ENCODE data around the gene WAPL. TPM values are rescaled to one million over a fixed set of nuclear protein-coding genes. Genes with fewer than 3 reads are reported as not detected.
"Not testable (repeated sequence)": the region's sequence is repeated elsewhere in the genome, so short reads cannot be mapped to it uniquely, and the experiment has no call there.

The WAPL gene
- total RNA-seq, 1 donor from 2014 or later, result 51.4 TPM

DNA sequence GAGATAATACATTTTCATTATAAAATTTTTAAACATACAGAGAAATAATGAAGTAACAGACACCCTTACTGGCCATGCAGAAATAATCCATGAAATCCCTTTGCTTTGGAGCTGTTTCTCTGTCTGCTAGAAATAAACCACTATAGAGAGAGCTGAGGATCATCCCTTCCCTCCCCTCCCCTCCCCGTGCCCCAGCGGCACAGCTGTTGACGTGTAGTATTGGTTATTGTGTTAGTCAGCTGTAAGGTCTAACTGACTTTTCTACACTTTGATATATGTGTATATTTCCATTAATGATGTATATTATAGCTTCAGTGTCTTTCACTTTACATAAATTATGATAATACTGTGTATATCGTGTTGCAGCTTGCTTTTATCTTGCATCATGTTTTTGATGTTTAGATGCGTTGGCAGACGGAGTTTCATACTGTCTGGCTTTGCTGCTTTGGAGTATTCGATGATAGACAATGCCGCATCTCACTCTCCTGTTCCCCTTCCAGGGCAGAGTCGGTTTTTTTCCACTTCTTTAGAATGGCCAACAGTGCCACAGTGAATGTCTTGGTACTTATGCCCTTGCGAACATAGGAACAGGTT, 127.6 kb downstream of the WAPL start:
- intact Hi-C loops (cut with micrococcal nuclease), result no loop called here
- Mint-ChIP-seq H3K27me3 (ENCODE audit: low read depth) (peaks cover 35% of the 10 kb centered on the region), H3K27ac (no peak overlapping the region), H3K36me3 (ENCODE audit: low read depth) (no peaks in the 10 kb centered on the region), H3K4me1 (ENCODE audit: low read depth) (peaks cover 11% of the 10 kb centered on the region), H3K9me3 (no peaks in the 10 kb centered on the region), H3K4me3 (ENCODE audit: low read depth) (no peak overlapping the region)
- DNase-seq (ENCODE audit: low spot score), result no peak

DNA sequence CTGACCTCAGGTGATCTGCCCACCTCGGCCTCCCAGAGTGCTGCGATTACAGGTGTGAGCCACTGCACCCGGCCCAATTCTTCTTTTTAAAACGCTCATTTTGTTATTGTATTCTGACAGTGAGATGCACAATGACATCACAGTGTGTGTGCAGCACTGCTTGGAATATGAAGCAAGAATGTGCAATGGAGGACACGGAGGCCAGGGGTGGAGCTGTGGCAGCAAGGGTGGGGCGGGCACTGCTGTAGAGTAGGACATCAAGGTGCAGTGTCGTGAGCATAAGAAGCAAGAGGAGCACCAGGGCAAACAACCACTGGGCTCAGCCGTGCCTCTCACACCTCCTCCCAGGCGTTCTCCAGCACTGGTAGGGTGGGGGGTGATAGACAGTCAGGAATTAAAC, 128.2 kb downstream of the WAPL start:
- Mint-ChIP-seq H3K27me3 (ENCODE audit: low read depth) (peaks cover 33% of the 10 kb centered on the region), H3K27ac (no peak overlapping the region), H3K36me3 (ENCODE audit: low read depth) (no peaks in the 10 kb centered on the region), H3K4me1 (ENCODE audit: low read depth) (peaks cover 11% of the 10 kb centered on the region), H3K9me3 (no peaks in the 10 kb centered on the region), H3K4me3 (ENCODE audit: low read depth) (no peak overlapping the region)
- intact Hi-C loops (cut with micrococcal nuclease), result no loop called here
- no peak for DNase-seq (ENCODE audit: low spot score)

DNA sequence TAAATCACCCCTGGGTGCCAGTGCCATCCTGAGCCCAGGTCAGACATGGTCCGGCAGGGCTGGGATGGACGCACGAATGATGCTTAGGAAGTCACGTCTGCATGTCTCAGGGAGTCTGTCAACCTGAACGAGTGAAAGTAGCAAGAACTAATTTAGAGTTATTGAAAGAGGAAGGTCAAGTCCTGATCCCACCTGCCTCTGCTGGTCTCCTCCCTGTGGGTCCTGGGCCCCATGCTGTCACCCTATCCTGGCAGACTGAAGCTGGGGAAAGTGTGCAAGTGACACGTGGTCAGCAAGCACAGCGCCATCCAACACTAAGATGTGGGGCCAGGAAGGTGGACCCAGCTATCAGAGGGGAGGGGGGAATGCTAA, 128.9 kb downstream of the WAPL start:
- Mint-ChIP-seq H3K9me3 (no peaks in the 10 kb centered on the region), H3K4me1 (ENCODE audit: low read depth) (peaks cover 11% of the 10 kb centered on the region), H3K36me3 (ENCODE audit: low read depth) (no peaks in the 10 kb centered on the region), H3K27ac (no peak overlapping the region), H3K27me3 (ENCODE audit: low read depth) (peaks cover 37% of the 10 kb centered on the region), H3K4me3 (ENCODE audit: low read depth) (no peak overlapping the region)
- intact Hi-C loops (cut with micrococcal nuclease), result no loop called here
- no peak for DNase-seq (ENCODE audit: low spot score)

DNA sequence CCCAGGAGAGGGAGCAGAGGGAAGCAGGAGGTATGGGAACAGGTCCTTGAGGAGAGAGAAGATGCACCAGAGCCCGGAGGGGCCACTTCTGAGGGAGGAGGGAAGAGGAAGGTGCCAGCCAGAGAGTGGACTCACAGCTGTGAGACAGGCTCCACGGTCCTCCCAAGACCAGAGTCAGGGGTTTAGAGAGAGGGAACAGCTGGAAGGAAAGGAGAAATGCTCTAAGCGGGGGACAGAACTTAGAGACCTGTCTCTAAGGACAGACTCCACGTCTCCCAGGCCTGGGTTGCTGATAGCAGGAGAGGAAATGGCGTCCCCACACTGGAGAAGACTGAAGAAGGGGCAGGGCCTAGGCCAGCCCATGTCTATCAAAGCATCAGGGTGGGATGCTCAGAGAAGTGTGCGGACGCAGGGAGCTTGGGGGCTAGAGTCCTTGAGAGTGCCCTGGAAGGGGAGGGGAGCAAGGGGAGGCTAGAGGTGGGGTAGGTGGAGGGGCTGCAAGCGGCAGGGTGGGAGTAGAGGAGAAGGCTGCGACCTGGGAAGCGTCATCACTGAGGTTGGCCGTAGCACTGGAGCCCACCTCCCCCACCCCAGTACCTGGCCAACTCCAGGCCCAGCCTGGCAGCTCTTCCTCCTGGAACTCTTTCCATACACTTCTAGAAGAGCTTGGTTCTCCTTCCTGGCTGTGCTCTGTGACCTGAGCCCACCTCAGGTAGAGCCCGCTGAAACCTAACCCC, 129.4 kb downstream of the WAPL start:
- Mint-ChIP-seq H3K4me3 (ENCODE audit: low read depth) (no peak overlapping the region), H3K36me3 (ENCODE audit: low read depth) (no peaks in the 10 kb centered on the region), H3K27ac (no peak overlapping the region), H3K27me3 (ENCODE audit: low read depth) (peaks cover 42% of the 10 kb centered on the region), H3K9me3 (no peaks in the 10 kb centered on the region), H3K4me1 (ENCODE audit: low read depth) (peaks cover 11% of the 10 kb centered on the region)
- intact Hi-C loops (cut with micrococcal nuclease), result no loop called here
- DNase-seq (ENCODE audit: low spot score), result no peak

DNA sequence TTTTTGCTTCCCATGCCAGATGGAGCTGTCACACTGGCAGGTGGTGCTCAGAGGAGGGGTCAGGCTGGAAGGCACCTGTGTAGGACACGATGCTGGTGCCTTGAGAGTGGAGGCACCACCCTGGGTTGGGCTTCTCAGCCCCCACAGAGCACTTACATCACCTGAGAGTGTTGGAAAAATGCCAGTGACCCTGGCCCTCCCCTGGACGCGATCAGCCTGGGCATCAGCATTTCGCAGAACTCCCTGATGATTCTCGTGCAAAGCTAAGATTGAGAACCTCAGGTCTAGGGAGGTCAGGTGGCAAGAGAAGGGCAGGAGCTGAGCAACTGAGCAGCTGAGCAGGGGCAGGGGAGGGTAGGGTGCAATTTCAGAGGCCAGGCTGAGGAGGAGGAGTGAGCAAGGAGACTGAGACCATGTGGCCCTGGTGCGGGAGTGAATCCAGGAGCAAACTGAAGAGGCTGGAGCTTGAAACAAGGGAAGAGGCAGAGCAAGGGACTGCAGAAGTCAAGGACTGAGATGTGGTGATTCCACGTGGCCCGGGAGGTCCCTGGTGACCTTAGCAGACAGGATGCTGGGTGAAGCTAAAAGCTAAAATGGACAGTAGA, 130.3 kb downstream of the WAPL start:
- peaks cover 43% of the 10 kb centered on the region for H3K27me3 Mint-ChIP-seq (ENCODE audit: low read depth)

DNA sequence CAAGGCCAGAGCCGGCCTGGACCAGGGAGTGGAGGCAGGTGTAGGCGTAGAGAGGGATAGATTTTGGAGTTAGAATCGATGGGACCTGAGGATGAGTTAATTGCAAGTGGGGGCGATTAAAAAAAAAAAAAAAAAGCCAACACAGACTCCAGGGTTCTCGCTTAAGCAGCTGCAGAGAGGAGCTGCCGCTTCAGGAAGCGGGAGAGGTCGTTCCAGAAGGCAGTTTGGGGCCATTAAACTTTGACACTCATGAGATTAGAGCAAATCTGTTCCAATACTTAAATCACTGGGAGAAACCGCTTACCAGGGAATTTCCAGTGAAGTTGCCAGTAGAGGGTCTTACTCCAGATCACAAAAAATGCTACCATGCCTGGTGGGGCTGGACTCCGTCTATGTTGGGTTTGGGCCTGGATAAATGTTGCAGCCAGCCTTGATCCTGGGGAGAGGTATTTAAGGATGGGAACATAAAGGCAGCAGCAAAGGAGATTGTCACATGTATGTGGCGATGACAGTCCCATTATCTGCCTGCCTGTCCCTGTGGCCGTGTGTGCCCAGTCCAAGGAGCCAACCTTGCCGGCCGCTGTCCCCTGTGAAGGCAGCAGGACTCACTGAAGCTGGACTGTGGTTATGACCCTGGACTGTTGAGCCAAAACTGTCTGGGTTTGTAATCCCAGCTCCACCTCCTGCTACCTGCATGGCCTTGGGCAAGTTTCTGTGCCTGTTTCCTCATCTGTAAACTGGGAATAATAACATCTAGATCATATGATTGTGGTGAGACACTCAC, 131.1 kb downstream of the WAPL start:
- Mint-ChIP-seq H3K27me3 (ENCODE audit: low read depth) (peaks cover 48% of the 10 kb centered on the region), H3K4me3 (ENCODE audit: low read depth) (no peak overlapping the region), H3K9me3 (no peaks in the 10 kb centered on the region), H3K4me1 (ENCODE audit: low read depth) (peaks cover 11% of the 10 kb centered on the region), H3K36me3 (ENCODE audit: low read depth) (no peaks in the 10 kb centered on the region), H3K27ac (no peak overlapping the region)
- intact Hi-C loops (cut with micrococcal nuclease), result no loop called here
- DNase-seq (ENCODE audit: low spot score), result no peak

More for the DNA sequence above, 130.3 kb downstream of the WAPL start:
- Mint-ChIP-seq H3K36me3 (ENCODE audit: low read depth) (no peaks in the 10 kb centered on the region), H3K9me3 (no peaks in the 10 kb centered on the region), H3K27ac (no peak overlapping the region), H3K4me3 (ENCODE audit: low read depth) (no peak overlapping the region), H3K4me1 (ENCODE audit: low read depth) (peaks cover 11% of the 10 kb centered on the region)
- intact Hi-C loops (cut with micrococcal nuclease), result no loop called here
- no peak for DNase-seq (ENCODE audit: low spot score)

DNA sequence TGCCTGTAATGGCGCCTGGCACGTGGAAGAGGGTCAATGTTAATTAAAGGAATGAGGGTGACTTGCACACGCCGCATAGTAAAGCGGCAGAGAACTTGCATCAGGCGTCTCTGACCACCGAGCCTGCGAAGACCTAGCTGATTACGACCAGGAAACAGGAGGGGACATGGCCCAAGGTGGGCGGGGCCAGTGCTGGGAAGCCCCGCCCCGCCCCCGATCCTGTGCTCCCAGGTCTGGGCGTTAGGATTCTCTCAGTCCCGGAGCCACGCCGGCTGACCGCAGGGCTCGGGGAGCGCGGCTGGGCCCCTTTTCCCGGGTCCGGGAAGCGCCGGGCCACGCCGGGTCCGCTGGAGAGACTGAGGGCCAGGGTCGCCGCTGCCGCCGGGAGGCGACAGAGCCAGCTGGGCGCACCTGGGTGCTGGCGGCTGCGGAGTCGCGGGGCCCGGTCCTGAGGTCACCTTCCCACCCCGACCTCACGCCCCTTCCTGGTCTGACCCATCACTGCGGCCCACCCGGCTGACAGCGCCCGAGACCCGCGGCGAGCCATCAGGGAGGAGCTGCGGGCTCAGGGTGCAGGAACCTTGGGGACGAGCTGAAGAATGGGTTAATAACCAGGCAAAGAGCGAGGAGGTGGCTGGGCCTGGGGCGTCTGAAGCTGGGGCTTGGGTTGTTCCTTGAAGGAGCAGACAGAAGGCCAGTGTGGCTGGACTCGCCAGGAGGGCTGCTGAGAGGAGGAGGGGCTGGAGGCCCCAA, 132.0 kb downstream of the WAPL start:
- H3K9me3 Mint-ChIP-seq, result no peaks in the 10 kb centered on the region
- DNase-seq (ENCODE audit: low spot score), result no peak
- intact Hi-C loops (cut with micrococcal nuclease), result loop anchor here (2.0 kb wide), 1 partner anchor 195 kb away; no protein-coding TSS in a partner anchor
- H3K36me3 Mint-ChIP-seq (ENCODE audit: low read depth), result no peaks in the 10 kb centered on the region
- peaks cover 55% of the 10 kb centered on the region for H3K27me3 Mint-ChIP-seq (ENCODE audit: low read depth)
- H3K4me1 Mint-ChIP-seq (ENCODE audit: low read depth), result peaks cover 11% of the 10 kb centered on the region
- H3K4me3 Mint-ChIP-seq (ENCODE audit: low read depth), result peak overlapping the region; percentile 69
- no peak overlapping the region for H3K27ac Mint-ChIP-seq

DNA sequence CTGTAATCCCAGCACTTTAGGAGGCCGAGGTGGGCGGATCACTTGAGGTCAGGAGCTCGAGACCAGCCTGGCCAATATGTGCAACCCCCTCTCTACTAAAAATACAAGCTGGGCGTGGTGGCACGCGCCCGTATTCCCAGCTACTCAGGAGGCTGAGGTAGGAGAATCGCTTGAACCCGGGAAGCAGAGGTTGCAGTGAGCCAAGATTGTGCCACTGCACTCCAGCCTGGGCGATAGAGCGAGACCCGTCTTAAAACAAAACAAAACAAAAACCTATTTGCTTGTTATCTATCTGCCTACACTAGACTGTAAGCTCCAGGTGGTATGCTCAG, 132.5 kb downstream of the WAPL start:
- H3K36me3 Mint-ChIP-seq (ENCODE audit: low read depth); H3K27ac Mint-ChIP-seq; H3K9me3 Mint-ChIP-seq; H3K4me1 Mint-ChIP-seq (ENCODE audit: low read depth); DNase-seq (ENCODE audit: low spot score): not testable (repeated sequence)
- Mint-ChIP-seq H3K4me3 (ENCODE audit: low read depth) (peak overlapping the region; percentile 69), H3K27me3 (ENCODE audit: low read depth) (peaks cover 58% of the 10 kb centered on the region)
- intact Hi-C loops (cut with micrococcal nuclease), result loop anchor here (2.0 kb wide), 1 partner anchor 196 kb away; no protein-coding TSS in a partner anchor

DNA sequence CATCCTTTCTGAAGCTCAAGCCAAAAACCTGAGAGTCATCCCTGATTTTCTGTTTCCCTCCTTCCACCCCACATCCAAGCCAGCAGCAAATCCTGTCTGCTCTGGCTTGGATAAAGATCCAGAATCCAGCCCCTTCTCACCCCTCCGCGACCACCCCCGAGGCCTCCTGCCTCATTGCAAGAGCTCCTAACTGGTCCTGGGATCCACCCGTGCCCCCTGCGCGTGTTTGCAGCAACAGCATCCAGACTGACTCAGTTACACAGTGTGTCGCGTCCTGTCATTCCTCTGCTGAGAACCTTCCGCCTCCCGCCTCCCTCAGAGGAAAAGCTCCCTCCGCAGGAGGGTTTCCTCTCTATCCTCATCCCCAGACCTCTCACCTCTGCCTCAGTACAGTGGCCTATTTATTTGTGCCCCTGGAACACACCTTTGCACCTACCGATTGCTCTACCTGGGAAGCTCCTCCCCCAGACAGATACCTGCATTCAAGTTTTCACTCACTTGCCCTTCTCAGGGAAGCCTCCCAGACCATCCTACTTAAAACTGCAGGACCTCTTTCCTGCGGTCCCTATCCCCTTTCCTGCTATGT, 133.4 kb downstream of the WAPL start:
- peaks cover 58% of the 10 kb centered on the region for H3K27me3 Mint-ChIP-seq (ENCODE audit: low read depth)

DNA sequence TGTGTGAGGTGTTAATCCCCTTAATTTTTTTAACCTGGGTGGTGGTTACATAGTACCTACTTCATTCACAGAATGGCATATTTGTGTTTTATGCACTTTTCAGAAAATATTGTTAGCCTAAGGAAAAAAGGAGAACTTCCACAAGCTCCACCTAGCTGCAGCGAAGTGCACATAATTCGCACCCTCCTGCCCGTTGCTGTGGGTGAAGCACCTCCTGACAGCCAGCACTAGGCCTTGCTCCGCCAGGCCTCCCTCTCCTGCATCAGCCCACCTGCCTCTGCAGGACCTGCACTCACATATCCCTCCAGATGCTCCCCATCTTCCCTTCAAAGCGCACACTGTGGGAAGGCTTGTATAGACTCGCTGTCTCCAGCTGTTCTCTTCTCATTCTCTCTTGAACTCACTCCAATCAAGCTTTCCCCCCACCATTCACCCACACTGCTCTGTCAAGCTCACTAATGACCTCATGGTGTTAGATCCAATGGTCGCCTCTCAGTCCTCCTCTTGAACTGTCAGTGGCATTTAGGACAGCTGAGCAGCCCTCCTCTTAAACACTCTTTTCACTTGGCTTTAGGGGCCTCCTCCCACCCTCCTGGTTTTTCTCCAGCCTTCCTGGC, 134.3 kb downstream of the WAPL start:
- no peak overlapping the region for H3K4me3 Mint-ChIP-seq (ENCODE audit: low read depth)
- H3K27ac Mint-ChIP-seq, result no peak overlapping the region
- no peaks in the 10 kb centered on the region for H3K9me3 Mint-ChIP-seq
- H3K4me1 Mint-ChIP-seq (ENCODE audit: low read depth), result peaks cover 2% of the 10 kb centered on the region
- H3K27me3 Mint-ChIP-seq (ENCODE audit: low read depth), result peaks cover 60% of the 10 kb centered on the region
- DNase-seq (ENCODE audit: low spot score), result no peak
- intact Hi-C loops (cut with micrococcal nuclease), result no loop called here
- no peaks in the 10 kb centered on the region for H3K36me3 Mint-ChIP-seq (ENCODE audit: low read depth)

More for the DNA sequence above, 133.4 kb downstream of the WAPL start:
- Mint-ChIP-seq H3K27ac (no peak overlapping the region), H3K4me3 (ENCODE audit: low read depth) (no peak overlapping the region), H3K4me1 (ENCODE audit: low read depth) (peaks cover 2% of the 10 kb centered on the region), H3K36me3 (ENCODE audit: low read depth) (no peaks in the 10 kb centered on the region), H3K9me3 (no peaks in the 10 kb centered on the region)
- intact Hi-C loops (cut with micrococcal nuclease), result loop anchor here (2.0 kb wide), 1 partner anchor 197 kb away; no protein-coding TSS in a partner anchor
- no peak for DNase-seq (ENCODE audit: low spot score)

DNA sequence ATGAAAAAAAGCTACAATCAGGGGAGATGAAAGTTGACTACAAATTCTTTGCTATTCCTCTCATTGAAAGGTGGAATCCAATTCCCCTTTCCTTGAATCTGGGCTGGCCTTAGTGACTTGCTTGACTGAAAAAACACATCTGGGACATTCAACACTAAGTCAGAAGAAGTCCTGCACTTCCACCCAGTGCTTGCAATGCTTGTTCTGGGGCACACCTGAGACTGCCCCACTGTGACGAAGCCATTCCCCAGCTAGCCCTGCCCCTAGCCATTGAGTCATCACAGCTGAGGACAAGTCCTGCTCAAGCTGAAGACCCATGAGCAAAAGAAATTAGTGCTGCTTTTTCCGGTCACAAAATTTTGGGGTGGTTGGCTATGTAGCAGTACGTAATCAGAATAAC, 135.8 kb downstream of the WAPL start:
- Mint-ChIP-seq H3K4me1 (ENCODE audit: low read depth) (peaks cover 2% of the 10 kb centered on the region), H3K27ac (no peak overlapping the region), H3K36me3 (ENCODE audit: low read depth) (no peaks in the 10 kb centered on the region), H3K4me3 (ENCODE audit: low read depth) (no peak overlapping the region), H3K27me3 (ENCODE audit: low read depth) (peaks cover 62% of the 10 kb centered on the region), H3K9me3 (no peaks in the 10 kb centered on the region)
- DNase-seq (ENCODE audit: low spot score), result no peak
- intact Hi-C loops (cut with micrococcal nuclease), result no loop called here
